ENCODE data around the gene ZBTB12. TPM values are rescaled to one million over a fixed set of nuclear protein-coding genes. Genes with fewer than 3 reads are reported as not detected.

ZBTB12 gene
- polyA plus RNA-seq, 1 donor (not counting 4 experiments of a cell fraction or from before 2014, with no cell fraction given), result 0.64 TPM

DNA sequence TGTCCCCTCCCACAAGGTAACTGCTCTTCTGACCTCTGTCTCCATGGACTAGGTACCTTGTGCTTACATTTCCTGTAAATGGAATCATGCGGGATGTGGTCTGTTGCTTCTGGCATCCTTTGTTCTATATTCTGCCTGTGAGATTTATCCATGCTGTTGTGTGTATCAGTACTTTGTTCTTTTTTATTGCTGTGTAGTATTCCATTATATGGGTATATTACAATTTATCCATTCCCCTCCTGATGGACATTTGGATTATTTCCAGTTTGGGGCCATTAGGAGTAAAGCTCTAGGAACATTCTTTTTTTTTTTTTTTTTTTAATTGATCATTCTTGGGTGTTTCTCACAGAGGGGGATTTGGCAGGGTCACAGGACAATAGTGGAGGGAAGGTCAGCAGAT, 29.1 kb upstream of the ZBTB12 start:
- DNase-seq (ENCODE audit: low read depth, low spot score), result no peak
- H3K4me1 ChIP-seq (ENCODE audit: control insufficient read depth, extremely low read depth, insufficient read depth, low read length), result no peaks in the 10 kb centered on the region
- dilution Hi-C loops (cut with MboI; ENCODE audit: extremely low pct_ligation_motif_present, low sequenced_read_pairs), result no loop called here
- H4K20me1 ChIP-seq (ENCODE audit: control insufficient read depth, extremely low read depth, insufficient read depth, low read length), result no peaks in the 10 kb centered on the region
- H3K4me3 ChIP-seq (ENCODE audit: control insufficient read depth in 2 of 3, extremely low read depth in 1 of 3, insufficient read depth in 2 of 3, low read depth in 1 of 3, low read length in 3 of 3), result no peak overlapping the region
- H3K36me3 ChIP-seq (ENCODE audit: control insufficient read depth in 2 of 2, extremely low read depth in 1 of 2, insufficient read depth in 2 of 2, low read length in 2 of 2), result no peaks in the 10 kb centered on the region
- peaks cover 18% of the 10 kb centered on the region for H3K27me3 ChIP-seq (ENCODE audit: control insufficient read depth, extremely low read depth, insufficient read depth, low read length)
- TF ChIP-seq EZH2 (IDR thresholded peaks at IDR 0.05; ENCODE audit: low read length), result no peak
- TF ChIP-seq, protein P1, sequence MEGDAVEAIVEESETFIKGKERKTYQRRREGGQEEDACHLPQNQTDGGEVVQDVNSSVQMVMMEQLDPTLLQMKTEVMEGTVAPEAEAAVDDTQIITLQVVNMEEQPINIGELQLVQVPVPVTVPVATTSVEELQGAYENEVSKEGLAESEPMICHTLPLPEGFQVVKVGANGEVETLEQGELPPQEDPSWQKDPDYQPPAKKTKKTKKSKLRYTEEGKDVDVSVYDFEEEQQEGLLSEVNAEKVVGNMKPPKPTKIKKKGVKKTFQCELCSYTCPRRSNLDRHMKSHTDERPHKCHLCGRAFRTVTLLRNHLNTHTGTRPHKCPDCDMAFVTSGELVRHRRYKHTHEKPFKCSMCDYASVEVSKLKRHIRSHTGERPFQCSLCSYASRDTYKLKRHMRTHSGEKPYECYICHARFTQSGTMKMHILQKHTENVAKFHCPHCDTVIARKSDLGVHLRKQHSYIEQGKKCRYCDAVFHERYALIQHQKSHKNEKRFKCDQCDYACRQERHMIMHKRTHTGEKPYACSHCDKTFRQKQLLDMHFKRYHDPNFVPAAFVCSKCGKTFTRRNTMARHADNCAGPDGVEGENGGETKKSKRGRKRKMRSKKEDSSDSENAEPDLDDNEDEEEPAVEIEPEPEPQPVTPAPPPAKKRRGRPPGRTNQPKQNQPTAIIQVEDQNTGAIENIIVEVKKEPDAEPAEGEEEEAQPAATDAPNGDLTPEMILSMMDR (optimal IDR thresholded peaks at IDR 0.05 in 1 of 3, IDR thresholded peaks at IDR 0.05 in 1 of 3, conservative IDR thresholded peaks at IDR 0.05 in 1 of 3; ENCODE audit: extremely low read depth in 1 of 3, insufficient read depth in 2 of 3, low read length in 3 of 3), result no peak
- H3K9me1 ChIP-seq (ENCODE audit: control insufficient read depth, extremely low read depth, insufficient read depth, low read length), result no peaks in the 10 kb centered on the region
- H3K9ac ChIP-seq (ENCODE audit: control insufficient read depth, extremely low read depth, insufficient read depth, low read length), result no peak overlapping the region
- H3K27ac ChIP-seq (ENCODE audit: control insufficient read depth, insufficient read depth, low read length), result no peak overlapping the region
- H2AFZ ChIP-seq (ENCODE audit: control insufficient read depth, low read length), result no peak overlapping the region
- no peaks in the 10 kb centered on the region for H3K9me3 ChIP-seq (ENCODE audit: control insufficient read depth, low read depth, low read length)
- no peak for FAIRE-seq
- no peaks in the 10 kb centered on the region for H3K79me2 ChIP-seq (ENCODE audit: control insufficient read depth, insufficient read depth, low read length)
- no peak overlapping the region for H3K4me2 ChIP-seq (ENCODE audit: control insufficient read depth, extremely low read depth, insufficient read depth, low read depth, low read length)

DNA sequence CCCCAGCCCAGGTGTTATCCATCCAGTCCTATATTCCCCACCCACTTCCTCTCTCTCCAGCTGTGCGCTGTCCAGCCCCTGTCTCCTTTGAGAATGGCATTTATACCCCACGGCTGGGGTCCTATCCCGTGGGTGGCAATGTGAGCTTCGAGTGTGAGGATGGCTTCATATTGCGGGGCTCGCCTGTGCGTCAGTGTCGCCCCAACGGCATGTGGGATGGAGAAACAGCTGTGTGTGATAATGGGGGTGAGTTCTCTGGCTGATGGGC, 26.7 kb upstream of the ZBTB12 start:
- peaks cover 11% of the 10 kb centered on the region for H3K27me3 ChIP-seq (ENCODE audit: control insufficient read depth, extremely low read depth, insufficient read depth, low read length)
- no peaks in the 10 kb centered on the region for H3K36me3 ChIP-seq (ENCODE audit: control insufficient read depth in 2 of 2, extremely low read depth in 1 of 2, insufficient read depth in 2 of 2, low read length in 2 of 2)
- no peak overlapping the region for H2AFZ ChIP-seq (ENCODE audit: control insufficient read depth, low read length)
- dilution Hi-C loops (cut with MboI; ENCODE audit: extremely low pct_ligation_motif_present, low sequenced_read_pairs), result no loop called here
- no peak overlapping the region for H3K27ac ChIP-seq (ENCODE audit: control insufficient read depth, insufficient read depth, low read length)
- H3K4me3 ChIP-seq (ENCODE audit: control insufficient read depth in 2 of 3, extremely low read depth in 1 of 3, insufficient read depth in 2 of 3, low read depth in 1 of 3, low read length in 3 of 3), result no peak overlapping the region
- H3K9ac ChIP-seq (ENCODE audit: control insufficient read depth, extremely low read depth, insufficient read depth, low read length), result no peak overlapping the region
- no peaks in the 10 kb centered on the region for H3K79me2 ChIP-seq (ENCODE audit: control insufficient read depth, insufficient read depth, low read length)
- H3K9me3 ChIP-seq (ENCODE audit: control insufficient read depth, low read depth, low read length), result no peaks in the 10 kb centered on the region
- H3K4me2 ChIP-seq (ENCODE audit: control insufficient read depth, extremely low read depth, insufficient read depth, low read depth, low read length), result no peak overlapping the region
- no peaks in the 10 kb centered on the region for H4K20me1 ChIP-seq (ENCODE audit: control insufficient read depth, extremely low read depth, insufficient read depth, low read length)
- DNase-seq (ENCODE audit: low read depth, low spot score) (no peak), FAIRE-seq (no peak)
- TF ChIP-seq, protein P1 (optimal IDR thresholded peaks at IDR 0.05 in 1 of 3, IDR thresholded peaks at IDR 0.05 in 1 of 3, conservative IDR thresholded peaks at IDR 0.05 in 1 of 3; ENCODE audit: extremely low read depth in 1 of 3, insufficient read depth in 2 of 3, low read length in 3 of 3), result no peak
- TF ChIP-seq EZH2 (IDR thresholded peaks at IDR 0.05; ENCODE audit: low read length), result no peak
- H3K9me1 ChIP-seq (ENCODE audit: control insufficient read depth, extremely low read depth, insufficient read depth, low read length), result no peaks in the 10 kb centered on the region
- H3K4me1 ChIP-seq (ENCODE audit: control insufficient read depth, extremely low read depth, insufficient read depth, low read length), result no peaks in the 10 kb centered on the region

Measured in keratinocyte (primary cell).